Testis (tissue), 3 donors: Measurements from ENCODE around the gene DGKZ. TPM values are rescaled to one million over a fixed set of nuclear protein-coding genes. Genes with fewer than 3 reads are reported as not detected.
A peak's percentile ranks its signal among the peaks of the same experiment; 100 is the strongest.

Experiments used
- DNase-seq: peaks from one replicate; pipeline ENCODE4 v3.0.0-alpha.2; 2019
- H3K27ac ChIP-seq, 2 donors: fragments of 200-600 bp; sonication (generic); one replicate each; pipeline ENCODE4 v1.5.1; 2019
- H3K27me3 ChIP-seq: fragments of 200-600 bp; sonication (generic); one replicate; pipeline ENCODE4 v1.5.1; 2019
- H3K36me3 ChIP-seq: fragments of 200-600 bp; sonication (generic); one replicate; pipeline ENCODE4 v1.5.1; 2017; ENCODE audit warnings: low read depth; ENCODE audit errors: missing control alignments
- H3K4me1 ChIP-seq: fragments of 200-600 bp; sonication (generic); one replicate; pipeline ENCODE4 v1.5.1; 2019
- H3K4me3 ChIP-seq, 2 donors: fragments of 200-600 bp; sonication (generic); one replicate each; pipeline ENCODE4 v1.5.1; 2017 to 2019
- H3K9me3 ChIP-seq: fragments of 200-600 bp; sonication (generic); one replicate; pipeline ENCODE4 v1.5.1; 2017
- CTCF ChIP-seq, 3 experiments: fragments of 450-650 bp in 2 of 3; fragments of 200-600 bp in 1 of 3; sonication (generic) in 1 of 3; IDR thresholded peaks; one replicate each; pipeline ENCODE4 v1.5.1; 2016 to 2019; ENCODE audit warnings: antibody characterized with exemption in 3 of 3, mild to moderate bottlenecking in 2 of 3, moderate library complexity in 1 of 3
- POLR2A ChIP-seq: fragments of 450-650 bp; IDR thresholded peaks from one replicate; pipeline ENCODE4 v1.6.1; 2017; ENCODE audit warnings: antibody characterized with exemption, mild to moderate bottlenecking, moderate library complexity
- WGBS, 2 donors: methylation state at CpG; one replicate each; pipeline ENCODE4 v1.1.5; 2018; 5-methylcytosine and 5-hydroxymethylcytosine counted together
- intact Hi-C: fragments of 100-400 bp; cut with DNase I; formaldehyde crosslinking; loops from one replicate; pipeline ENCODE4 v1.15.1; 2023; ENCODE audit warnings: low total_unique reads
- polyA plus RNA-seq: library from polyadenylated mRNA; stranded (reverse); fragments of 350-450 nt; fragmentation: Illumina TruSeq; extraction: RNeasy Lipid Tissue Mini Kit (QIAGEN cat#74804); gene quantifications from one replicate; pipeline ENCODE4 v1.2.3, GENCODE V29; 2014; ENCODE audit warnings: low read depth, low replicate concordance; ENCODE audit not compliant: insufficient read depth
- total RNA-seq, 2 donors: library from RNA; depleted of rRNA; stranded (reverse); fragments of >200 nt; gene quantifications; one replicate each; pipeline ENCODE4 v1.2.3, GENCODE V29; 2016

Gene DGKZ
- total and polyA plus RNA-seq, 3 donors from 2014 or later: 33.8 to 104 (median 67.2) TPM

- H3K36me3 ChIP-seq: no peaks in the 10 kb centered on the region
- no peak overlapping the region for H3K4me3 ChIP-seq
- 56 to 74% methylated on average over 2 to 5 of the region's 5 CpGs for WGBS, 2 donors
- H3K9me3 ChIP-seq: no peaks in the 10 kb centered on the region
- intact Hi-C loops: no loop called here
- H3K27me3 ChIP-seq: no peaks in the 10 kb centered on the region
- no peak for DNase-seq
- H3K4me1 ChIP-seq: peaks cover 29% of the 10 kb centered on the region
- TF ChIP-seq CTCF (IDR thresholded peaks at IDR 0.05) (no peak), POLR2A (no peak)
- no peak overlapping the region for H3K27ac ChIP-seq
These were observed 5.0 kb upstream of the DGKZ start for GRCh38 chr11:46342239-46342638.

- Histone ChIP-seq H3K9me3 (no peaks in the 10 kb centered on the region), H3K36me3 (no peaks in the 10 kb centered on the region), H3K4me3 (no peak overlapping the region), H3K27me3 (no peaks in the 10 kb centered on the region), H3K27ac (peak overlapping the region in 1 of 2 donors; percentile 25), H3K4me1 (peaks cover 33% of the 10 kb centered on the region)
- TF ChIP-seq POLR2A: no peak
- TF ChIP-seq CTCF (IDR thresholded peaks at IDR 0.05): no peak
- DNase-seq: no peak
- intact Hi-C loops: no loop called here
- 56 to 57% methylated on average over 3 of the region's 3 CpGs for WGBS, 2 donors
These were observed 3.7 kb upstream of the DGKZ start for GRCh38 chr11:46343520-46343919.

GRCh38 chr11:46345131-46345597 lies 2.1 kb upstream of the DGKZ start:
- Histone ChIP-seq H3K27me3 (no peaks in the 10 kb centered on the region), H3K4me1 (peaks cover 31% of the 10 kb centered on the region), H3K9me3 (no peaks in the 10 kb centered on the region), H3K36me3 (no peaks in the 10 kb centered on the region), H3K27ac (no peak overlapping the region), H3K4me3 (peak overlapping the region in 1 of 2 donors; percentile 4)
- intact Hi-C loops: no loop called here
- TF ChIP-seq CTCF (IDR thresholded peaks at IDR 0.05) (no peak), POLR2A (no peak)
- no peak for DNase-seq
- 87 to 96% methylated on average over 9 to 20 of the region's 20 CpGs for WGBS, 2 donors

- TF ChIP-seq CTCF (IDR thresholded peaks at IDR 0.05) (no peak), POLR2A (no peak)
- Histone ChIP-seq H3K27me3 (no peaks in the 10 kb centered on the region), H3K27ac (no peak overlapping the region), H3K9me3 (no peaks in the 10 kb centered on the region), H3K4me3 (peak overlapping the region in 1 of 2 donors; percentile 4), H3K36me3 (no peaks in the 10 kb centered on the region), H3K4me1 (peaks cover 31% of the 10 kb centered on the region)
- intact Hi-C loops: no loop called here
- no peak for DNase-seq
- WGBS, 2 donors: 75 to 94% methylated on average over 6 to 10 of the region's 10 CpGs
These were observed 1.3 kb upstream of the DGKZ start for GRCh38 chr11:46345881-46346484.
